HL-60 (cell line): ENCODE data around the gene SPPL2A.

ENCODE experiments used
- TF ChIP-seq, protein P1 (sequence below): IDR thresholded peaks from 2 replicates; pipeline ENCODE4 v1.6.1; 2012; ENCODE audit warnings: low read depth; ENCODE audit not compliant: insufficient replicate concordance
- TF ChIP-seq, protein P2 (sequence below): IDR thresholded peaks from one replicate; pipeline ENCODE4 v1.5.1; 2011; ENCODE audit warnings: low read length, control low read depth, inconsistent platforms; ENCODE audit not compliant: insufficient read depth

DNA sequence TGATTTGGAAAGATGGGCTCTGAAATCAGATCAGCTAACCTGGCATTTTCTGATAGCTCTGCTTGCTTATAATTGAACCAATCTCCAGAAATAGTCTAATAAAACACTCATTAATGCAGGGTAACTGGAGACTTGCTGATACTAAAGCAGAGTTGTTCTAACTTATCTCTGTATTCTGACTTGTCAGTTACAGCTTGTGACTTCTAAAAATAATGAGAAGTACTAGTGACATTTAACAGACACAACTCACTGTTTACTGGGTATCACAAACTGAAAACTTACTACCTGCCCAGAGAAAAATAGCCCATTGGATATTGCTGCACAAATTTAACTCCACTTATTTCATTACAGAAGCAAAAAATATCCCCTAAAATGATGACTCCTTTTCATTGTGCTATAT, 54.9 kb downstream of the SPPL2A start:
- TF ChIP-seq, protein P1, sequence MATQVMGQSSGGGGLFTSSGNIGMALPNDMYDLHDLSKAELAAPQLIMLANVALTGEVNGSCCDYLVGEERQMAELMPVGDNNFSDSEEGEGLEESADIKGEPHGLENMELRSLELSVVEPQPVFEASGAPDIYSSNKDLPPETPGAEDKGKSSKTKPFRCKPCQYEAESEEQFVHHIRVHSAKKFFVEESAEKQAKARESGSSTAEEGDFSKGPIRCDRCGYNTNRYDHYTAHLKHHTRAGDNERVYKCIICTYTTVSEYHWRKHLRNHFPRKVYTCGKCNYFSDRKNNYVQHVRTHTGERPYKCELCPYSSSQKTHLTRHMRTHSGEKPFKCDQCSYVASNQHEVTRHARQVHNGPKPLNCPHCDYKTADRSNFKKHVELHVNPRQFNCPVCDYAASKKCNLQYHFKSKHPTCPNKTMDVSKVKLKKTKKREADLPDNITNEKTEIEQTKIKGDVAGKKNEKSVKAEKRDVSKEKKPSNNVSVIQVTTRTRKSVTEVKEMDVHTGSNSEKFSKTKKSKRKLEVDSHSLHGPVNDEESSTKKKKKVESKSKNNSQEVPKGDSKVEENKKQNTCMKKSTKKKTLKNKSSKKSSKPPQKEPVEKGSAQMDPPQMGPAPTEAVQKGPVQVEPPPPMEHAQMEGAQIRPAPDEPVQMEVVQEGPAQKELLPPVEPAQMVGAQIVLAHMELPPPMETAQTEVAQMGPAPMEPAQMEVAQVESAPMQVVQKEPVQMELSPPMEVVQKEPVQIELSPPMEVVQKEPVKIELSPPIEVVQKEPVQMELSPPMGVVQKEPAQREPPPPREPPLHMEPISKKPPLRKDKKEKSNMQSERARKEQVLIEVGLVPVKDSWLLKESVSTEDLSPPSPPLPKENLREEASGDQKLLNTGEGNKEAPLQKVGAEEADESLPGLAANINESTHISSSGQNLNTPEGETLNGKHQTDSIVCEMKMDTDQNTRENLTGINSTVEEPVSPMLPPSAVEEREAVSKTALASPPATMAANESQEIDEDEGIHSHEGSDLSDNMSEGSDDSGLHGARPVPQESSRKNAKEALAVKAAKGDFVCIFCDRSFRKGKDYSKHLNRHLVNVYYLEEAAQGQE = no peak
- TF ChIP-seq, protein P2, sequence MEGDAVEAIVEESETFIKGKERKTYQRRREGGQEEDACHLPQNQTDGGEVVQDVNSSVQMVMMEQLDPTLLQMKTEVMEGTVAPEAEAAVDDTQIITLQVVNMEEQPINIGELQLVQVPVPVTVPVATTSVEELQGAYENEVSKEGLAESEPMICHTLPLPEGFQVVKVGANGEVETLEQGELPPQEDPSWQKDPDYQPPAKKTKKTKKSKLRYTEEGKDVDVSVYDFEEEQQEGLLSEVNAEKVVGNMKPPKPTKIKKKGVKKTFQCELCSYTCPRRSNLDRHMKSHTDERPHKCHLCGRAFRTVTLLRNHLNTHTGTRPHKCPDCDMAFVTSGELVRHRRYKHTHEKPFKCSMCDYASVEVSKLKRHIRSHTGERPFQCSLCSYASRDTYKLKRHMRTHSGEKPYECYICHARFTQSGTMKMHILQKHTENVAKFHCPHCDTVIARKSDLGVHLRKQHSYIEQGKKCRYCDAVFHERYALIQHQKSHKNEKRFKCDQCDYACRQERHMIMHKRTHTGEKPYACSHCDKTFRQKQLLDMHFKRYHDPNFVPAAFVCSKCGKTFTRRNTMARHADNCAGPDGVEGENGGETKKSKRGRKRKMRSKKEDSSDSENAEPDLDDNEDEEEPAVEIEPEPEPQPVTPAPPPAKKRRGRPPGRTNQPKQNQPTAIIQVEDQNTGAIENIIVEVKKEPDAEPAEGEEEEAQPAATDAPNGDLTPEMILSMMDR = no peak
